NCI-H2227 (cell line): ENCODE measurements around the gene ZNF423.
A peak's percentile ranks its signal among the peaks of the same experiment; 100 is the strongest.
"Not testable (repeated sequence)": the region's sequence is repeated elsewhere in the genome, so short reads cannot be mapped to it uniquely, and the experiment has no call there.

Source experiments
- DNase-seq: peaks from one replicate; lab custom pipeline; 2025; ENCODE audit not compliant: unreplicated experiment; lab: John Stamatoyannopoulos, UW

ZNF423 gene

GRCh38 chr16:49871824-49872223 lies 15.9 kb upstream of the ZNF423 start:
- not testable (repeated sequence) for DNase-seq

DNA sequence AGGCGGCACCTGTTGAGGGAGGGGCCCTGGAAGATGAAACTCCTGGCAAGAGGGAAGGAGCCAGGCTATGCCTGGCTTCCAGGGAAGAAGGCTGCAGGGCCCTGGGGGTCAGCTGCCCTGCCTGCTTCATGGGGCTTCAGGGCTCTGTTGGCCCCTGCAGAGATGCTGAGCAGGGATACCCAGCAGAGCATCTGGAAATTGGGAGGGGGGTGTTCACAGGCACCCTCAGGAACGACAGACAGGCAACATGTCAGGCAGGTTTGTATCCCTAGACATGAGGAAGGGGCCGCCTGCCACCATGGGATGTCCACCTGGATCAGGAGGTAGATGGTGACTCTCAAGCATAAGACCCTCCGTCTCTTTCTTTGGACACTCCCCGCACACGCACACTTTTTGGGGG lies 13.8 kb upstream of the ZNF423 start:
- no peak for DNase-seq

GRCh38 chr16:49867796-49868668 lies 12.1 kb upstream of the ZNF423 start:
- no peak for DNase-seq

GRCh38 chr16:49867234-49867633 lies 11.3 kb upstream of the ZNF423 start:
- DNase-seq: no peak

DNA sequence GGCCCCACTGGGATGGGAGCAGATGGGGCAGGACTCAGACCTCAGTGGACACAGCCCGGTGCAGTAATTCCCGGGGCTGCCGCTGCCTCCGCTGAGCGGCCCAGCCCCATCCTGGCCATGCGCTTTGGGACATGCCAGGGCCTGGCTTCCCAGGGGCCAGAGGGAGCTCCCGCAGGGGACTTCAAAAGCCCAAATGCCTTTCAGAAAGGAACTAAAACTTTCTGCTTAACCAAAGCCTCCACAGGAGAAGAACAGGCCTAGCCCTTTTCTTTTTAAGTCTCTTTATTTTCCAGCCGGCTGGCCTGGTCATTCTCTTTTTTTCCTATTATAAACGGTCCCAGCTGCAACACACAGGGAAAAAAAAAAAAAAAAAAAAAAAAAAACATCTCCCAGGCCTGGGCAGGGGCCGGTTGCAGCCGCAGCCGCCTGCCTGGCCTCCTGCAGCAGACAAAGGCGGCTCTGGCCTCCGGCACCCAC lies 10.7 kb upstream of the ZNF423 start:
- no peak for DNase-seq

DNA sequence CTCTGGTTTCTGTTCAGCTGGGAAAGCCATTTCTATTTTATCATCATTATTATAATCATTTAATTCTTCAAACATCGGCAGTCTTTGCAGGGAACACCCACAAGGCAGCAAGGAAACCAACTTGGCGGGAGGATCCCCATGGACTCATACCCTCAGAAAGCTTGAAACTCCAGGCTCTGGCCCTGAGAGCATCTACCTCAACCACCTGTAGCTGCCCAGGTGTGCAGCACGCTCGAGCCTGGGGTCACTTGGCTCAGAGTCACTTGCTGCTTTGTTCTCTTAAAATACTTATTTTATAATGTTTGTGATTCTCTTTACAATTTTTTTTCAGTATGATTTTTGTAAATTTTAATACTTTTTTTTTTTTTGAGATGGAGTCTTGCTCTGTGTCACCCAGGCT lies 6.8 kb upstream of the ZNF423 start:
- DNase-seq: no peak

- no peak for DNase-seq
Measured at GRCh38 chr16:49861299-49861698, 5.4 kb upstream of the ZNF423 start.

DNA sequence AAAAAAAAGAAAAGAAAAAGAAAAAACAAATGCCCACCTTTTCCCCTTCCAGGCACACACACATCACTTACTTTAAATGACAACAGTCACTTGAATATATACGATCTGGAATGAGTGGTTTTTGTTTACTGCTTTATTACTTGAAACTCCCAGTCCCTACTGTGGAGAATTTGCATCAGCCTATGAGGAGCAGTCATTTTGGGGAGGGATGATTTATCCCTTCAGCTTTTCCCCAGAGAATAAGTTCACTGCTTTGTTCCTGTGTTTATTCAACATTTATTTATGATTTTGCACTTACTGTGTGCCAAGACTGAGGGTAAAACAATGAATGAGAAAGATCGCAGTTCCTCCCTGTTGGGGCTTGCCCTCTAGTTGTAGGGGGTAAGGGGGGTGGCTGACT lies 4.7 kb upstream of the ZNF423 start:
- no peak for DNase-seq

DNA sequence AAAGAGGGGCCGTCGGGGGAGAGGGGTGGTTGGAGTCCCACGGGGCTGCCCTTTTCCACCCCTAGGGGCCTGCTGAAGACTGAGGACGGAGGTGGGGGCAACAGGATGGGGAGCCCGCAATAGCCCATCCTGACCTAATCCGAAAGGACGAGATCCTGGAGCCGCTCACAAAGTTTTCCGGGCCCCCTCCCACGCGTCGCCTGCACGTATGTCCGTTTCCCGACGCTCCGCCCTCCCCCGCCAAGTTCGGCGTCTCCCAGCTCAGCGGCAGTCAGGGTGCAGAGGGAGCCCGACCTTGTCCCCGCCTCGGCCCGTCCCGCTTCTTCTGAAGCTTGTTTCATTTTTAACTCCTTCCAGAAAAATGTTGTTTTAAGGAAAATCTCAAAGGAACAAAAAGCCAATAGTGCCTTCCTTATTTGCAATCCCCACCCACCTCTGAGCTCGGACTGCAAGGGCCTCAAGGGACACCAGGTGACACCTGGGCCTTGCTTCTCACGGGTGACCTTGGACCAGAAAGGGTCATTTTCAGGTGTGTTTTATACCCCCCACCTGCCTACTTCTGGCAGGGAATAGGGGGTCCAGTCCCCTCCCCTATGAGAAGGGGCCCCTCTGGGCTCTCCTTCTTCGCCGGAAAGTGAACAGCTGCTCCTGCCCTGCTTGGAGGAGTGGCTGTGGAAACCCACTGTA lies 3.4 kb upstream of the ZNF423 start:
- DNase-seq: peak; percentile 21

DNA sequence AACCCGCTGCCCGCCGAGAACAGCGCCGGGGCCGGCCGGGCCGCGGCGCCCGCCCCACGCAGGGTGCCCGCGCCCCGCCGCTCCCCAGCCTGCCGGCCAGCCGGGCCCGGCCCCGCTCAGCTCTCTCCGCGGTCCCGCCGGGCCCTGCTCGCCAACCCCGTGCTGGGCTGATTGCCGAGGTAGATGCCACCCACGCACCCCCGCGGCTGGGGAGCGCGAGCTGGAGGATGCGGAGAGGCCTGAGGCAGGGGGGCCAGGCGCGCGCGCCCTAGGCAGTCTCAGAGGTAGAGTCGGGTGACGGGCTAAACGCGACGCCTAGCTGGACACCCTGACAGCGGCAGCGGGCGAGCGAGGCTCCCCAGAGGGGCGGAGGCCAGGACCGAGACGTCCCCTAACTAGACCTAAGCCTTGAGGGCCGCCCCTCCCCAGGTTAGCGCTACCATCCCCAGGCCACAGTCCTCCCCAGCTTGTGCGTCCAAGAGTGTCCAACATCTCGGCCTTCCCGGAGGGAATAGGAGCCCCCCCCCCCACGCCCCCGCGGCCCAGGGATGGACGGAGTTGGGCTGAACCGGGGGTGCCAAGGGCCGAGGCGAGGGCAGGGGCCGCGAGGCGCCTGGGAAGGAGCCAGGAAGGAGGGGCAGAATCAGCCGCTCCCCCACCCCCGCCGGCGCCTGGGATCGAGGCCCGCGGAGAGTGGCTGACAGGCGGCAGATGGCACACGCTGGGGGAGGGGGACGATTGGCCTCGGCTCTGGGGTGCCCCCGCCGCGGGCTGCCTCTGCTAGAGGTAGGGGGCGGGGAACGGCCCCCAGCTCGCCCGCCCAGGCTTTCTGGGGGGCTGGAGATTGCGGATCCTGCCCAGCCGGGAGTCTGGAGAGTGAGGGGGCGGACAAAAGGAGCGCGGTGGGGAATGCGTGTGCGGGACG lies 2.5 kb upstream of the ZNF423 start:
- peak; percentile 39 for DNase-seq

DNA sequence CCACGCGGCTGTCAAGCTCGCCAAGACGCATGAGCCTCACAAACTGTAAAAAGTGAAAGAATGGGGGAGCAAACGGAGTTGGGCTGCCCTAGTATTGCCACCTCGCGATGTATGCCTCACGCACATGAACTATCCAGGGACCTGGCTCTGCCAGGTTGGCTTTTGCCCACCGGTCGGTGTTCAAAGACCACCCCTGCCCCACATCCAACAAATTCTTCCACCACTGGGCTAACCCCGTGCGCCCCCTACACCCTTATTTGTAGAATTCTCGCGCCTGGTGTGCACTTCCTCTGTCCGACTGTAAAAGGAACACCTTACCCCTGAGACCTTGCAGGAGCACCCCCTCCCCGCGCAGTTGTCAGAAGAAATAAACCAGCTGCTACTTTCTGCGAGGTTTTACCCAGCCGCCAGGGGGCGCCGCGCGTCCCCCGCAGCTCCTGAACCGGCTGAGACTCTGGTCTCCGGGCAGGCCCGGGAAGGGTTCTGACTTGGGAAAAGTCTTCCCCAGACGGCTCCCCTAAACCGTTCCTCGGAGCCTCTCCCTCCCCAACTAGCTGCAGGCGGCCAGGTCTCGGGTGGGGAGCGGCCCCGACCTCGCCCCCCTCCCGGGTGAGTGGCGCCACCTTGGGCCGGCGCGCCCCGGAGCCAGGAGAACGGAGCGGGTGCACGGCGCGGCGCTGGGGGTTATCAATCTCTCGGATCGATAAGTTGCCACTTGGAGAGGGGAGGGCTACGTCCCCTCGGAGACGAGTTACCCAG lies 1.7 kb upstream of the ZNF423 start:
- peak; percentile 74 for DNase-seq

- DNase-seq: peak; percentile 76
Measured at GRCh38 chr16:49856672-49857330, 889 bp upstream of the ZNF423 start.

DNA sequence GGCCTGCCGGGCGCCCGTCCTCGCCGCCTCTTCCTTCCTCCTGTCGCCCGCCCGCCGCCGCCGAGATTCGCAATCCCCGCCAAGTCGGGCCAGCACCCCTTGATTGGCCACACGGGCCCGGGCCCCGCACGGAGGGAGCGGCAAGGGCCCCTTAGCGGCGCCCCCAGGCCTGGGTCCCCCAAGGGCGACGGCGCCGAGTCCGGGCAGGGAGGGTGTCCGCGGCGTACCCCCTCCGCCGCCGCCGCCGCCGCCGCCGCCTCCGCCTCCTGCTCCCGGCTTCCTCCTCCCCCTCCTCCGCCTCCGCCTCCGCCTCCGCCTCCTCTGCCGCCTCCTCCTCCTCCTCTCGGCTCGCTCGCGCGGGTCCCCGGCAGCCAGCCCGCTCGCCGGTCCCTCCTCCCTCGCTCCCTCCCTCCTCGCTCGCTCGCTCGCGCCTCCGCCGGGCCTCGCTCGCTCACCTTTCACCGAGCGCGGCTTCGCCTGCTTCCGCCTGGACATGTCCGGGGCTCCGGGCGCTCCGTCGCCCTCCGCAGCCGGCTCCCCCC lies 561 bp downstream of the ZNF423 start:
- DNase-seq: peak; percentile 82

GRCh38 chr16:49854796-49855203 lies 1.1 kb downstream of the ZNF423 start:
- peak; percentile 40 for DNase-seq

- peak; percentile 26 for DNase-seq
Measured at GRCh38 chr16:49854188-49854795, 1.6 kb downstream of the ZNF423 start.

DNA sequence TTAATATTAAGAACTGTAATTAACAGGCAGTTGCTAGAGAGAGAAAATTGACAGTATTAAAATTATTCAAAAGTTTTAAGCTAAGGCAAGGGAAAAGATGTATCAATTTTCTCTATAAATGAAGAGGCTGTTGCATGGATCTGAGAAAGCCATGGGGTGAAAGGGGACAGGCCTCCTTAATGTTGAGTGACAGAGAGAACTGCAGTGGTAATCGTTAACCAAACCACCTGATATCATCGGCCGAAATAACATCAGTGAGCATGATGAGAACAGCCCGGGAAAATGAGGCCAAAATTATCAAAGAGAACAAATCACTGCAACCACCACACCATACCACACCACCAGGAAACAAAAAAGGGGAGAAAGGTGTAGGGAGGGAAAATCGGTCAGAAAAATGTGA lies 3.6 kb downstream of the ZNF423 start:
- DNase-seq: no peak

- no peak for DNase-seq
Measured at GRCh38 chr16:49851468-49851787, 4.5 kb downstream of the ZNF423 start.

DNA sequence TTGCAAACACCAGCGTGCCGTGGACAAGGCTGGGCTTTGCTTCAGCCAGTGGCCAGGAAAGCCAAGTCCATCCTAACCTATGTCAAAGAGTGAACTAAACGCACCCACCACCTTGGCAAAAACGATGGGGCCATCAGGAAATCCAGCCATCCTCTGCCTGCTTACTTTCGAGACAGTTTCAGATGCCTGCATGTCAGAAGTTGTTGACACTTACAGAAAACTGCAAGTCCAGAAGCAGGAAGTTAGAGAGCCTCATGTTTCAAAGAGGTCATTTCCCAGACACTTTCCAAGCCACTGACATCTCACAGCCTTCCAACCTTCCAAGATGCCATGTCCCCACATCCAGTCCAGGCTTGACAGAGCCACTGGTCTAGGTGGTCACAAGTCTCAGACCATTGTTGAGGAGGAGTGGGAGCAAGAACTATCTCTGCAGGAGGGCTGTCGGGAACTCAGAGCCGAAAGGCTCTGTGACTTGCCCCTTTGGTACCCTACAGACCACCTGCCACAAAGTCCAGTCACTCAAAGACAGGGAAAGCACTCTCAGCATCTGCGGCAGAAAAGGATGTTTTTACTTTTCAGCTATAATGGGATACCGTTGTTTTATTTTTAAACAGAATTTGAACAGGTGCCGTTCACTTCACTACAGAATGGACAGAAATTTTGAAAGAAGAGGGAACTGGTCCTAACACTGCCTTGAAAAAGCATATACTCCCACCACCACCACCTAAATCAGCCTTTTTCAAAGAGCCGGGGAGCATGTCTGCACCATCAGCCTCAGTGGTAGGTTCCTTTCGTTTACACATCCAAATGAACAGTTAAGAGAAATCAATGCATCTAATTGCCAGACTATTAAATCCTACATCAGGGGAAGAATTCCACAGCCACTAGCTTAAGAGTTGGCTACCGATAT lies 5.1 kb downstream of the ZNF423 start:
- no peak for DNase-seq
